Neural crest cell (in vitro differentiated cells): Measurements from ENCODE around the gene ZXDC. TPM values are rescaled to one million over a fixed set of nuclear protein-coding genes. Genes with fewer than 3 reads are reported as not detected.

ENCODE experiments used
- DNase-seq: peaks from one replicate; pipeline ENCODE4 v3.0.0; 2021; ENCODE audit warnings: low read depth, mixed read lengths, low spot score
- H3K27ac Mint-ChIP-seq: one replicate; pipeline ENCODE4 v1.8.0; 2021; ENCODE audit warnings: mild to moderate bottlenecking, mixed read lengths; ENCODE audit not compliant: unreplicated experiment
- H3K27me3 Mint-ChIP-seq: 2 replicates; pipeline ENCODE4 v1.8.0; 2021; ENCODE audit warnings: low read depth, mild to moderate bottlenecking, mixed read lengths
- H3K36me3 Mint-ChIP-seq: 2 replicates; pipeline ENCODE4 v1.8.0; 2021; ENCODE audit warnings: low read depth, mild to moderate bottlenecking, mixed read lengths
- H3K4me1 Mint-ChIP-seq: 2 replicates; pipeline ENCODE4 v1.8.0; 2021; ENCODE audit warnings: mixed read lengths
- H3K4me3 Mint-ChIP-seq: one replicate; pipeline ENCODE4 v1.8.0; 2021; ENCODE audit warnings: mild to moderate bottlenecking, mixed read lengths
- H3K9me3 Mint-ChIP-seq: 2 replicates; pipeline ENCODE4 v1.8.0; 2021; ENCODE audit warnings: mixed read lengths
- CTCF ChIP-seq: fragments of 200-600 bp; sonication (generic); conservative IDR thresholded peaks from 2 replicates; pipeline ENCODE4 v1.5.0; 2021; ENCODE audit warnings: antibody characterized with exemption, mild to moderate bottlenecking
- total RNA-seq: library from RNA; stranded (reverse); gene quantifications from 2 replicates; pipeline ENCODE4 v1.2.1, GENCODE V29; 2021

ZXDC gene
- total RNA-seq, 1 donor from 2014 or later: 34.3 TPM

GRCh38 chr3:126512026-126512425, 36.3 kb upstream of the ZXDC start:
- Mint-ChIP-seq H3K27me3 (peaks cover 2% of the 10 kb centered on the region), H3K4me3 (no peak overlapping the region), H3K9me3 (no peaks in the 10 kb centered on the region), H3K36me3 (no peaks in the 10 kb centered on the region), H3K27ac (no peak overlapping the region), H3K4me1 (peaks cover 6% of the 10 kb centered on the region)
- DNase-seq: no peak
- TF ChIP-seq CTCF: no peak

GRCh38 chr3:126511291-126511690, 35.6 kb upstream of the ZXDC start:
- Mint-ChIP-seq H3K4me3 (no peak overlapping the region), H3K27me3 (peaks cover 2% of the 10 kb centered on the region), H3K9me3 (no peaks in the 10 kb centered on the region), H3K4me1 (peaks cover 6% of the 10 kb centered on the region), H3K27ac (no peak overlapping the region), H3K36me3 (no peaks in the 10 kb centered on the region)
- no peak for DNase-seq
- no peak for TF ChIP-seq CTCF

GRCh38 chr3:126510308-126510910, 34.7 kb upstream of the ZXDC start:
- Mint-ChIP-seq H3K4me1 (peaks cover 6% of the 10 kb centered on the region), H3K4me3 (no peak overlapping the region), H3K27ac (no peak overlapping the region), H3K9me3 (no peaks in the 10 kb centered on the region), H3K36me3 (no peaks in the 10 kb centered on the region), H3K27me3 (peaks cover 2% of the 10 kb centered on the region)
- no peak for DNase-seq
- no peak for TF ChIP-seq CTCF

- no peak for DNase-seq
- no peaks in the 10 kb centered on the region for H3K36me3 Mint-ChIP-seq
- TF ChIP-seq CTCF: no peak
- no peaks in the 10 kb centered on the region for H3K9me3 Mint-ChIP-seq
- no peak overlapping the region for H3K27ac Mint-ChIP-seq
- peaks cover 10% of the 10 kb centered on the region for H3K4me1 Mint-ChIP-seq
- H3K4me3 Mint-ChIP-seq: no peak overlapping the region
- peaks cover 2% of the 10 kb centered on the region for H3K27me3 Mint-ChIP-seq
Observed at GRCh38 chr3:126509597-126510307, 34.1 kb upstream of the ZXDC start.

GRCh38 chr3:126508564-126508964, 32.9 kb upstream of the ZXDC start:
- Mint-ChIP-seq H3K4me3 (no peak overlapping the region), H3K36me3 (no peaks in the 10 kb centered on the region), H3K27ac (no peak overlapping the region), H3K4me1 (peaks cover 10% of the 10 kb centered on the region), H3K9me3 (no peaks in the 10 kb centered on the region), H3K27me3 (peaks cover 5% of the 10 kb centered on the region)
- no peak for DNase-seq
- TF ChIP-seq CTCF: no peak
